Measurements from ENCODE around the gene CSRP1. TPM values are rescaled to one million over a fixed set of nuclear protein-coding genes. Genes with fewer than 3 reads are reported as not detected.

Gene CSRP1
- total RNA-seq, 1 experiment from 2014 or later: 94.4 TPM

- Histone ChIP-seq H3K27me3 (ENCODE audit: control insufficient read depth, insufficient read depth, low read length) (no peaks in the 10 kb centered on the region), H3K4me3 (ENCODE audit: low read depth in 2 of 2, low read length in 2 of 2) (no peak overlapping the region), H3K27ac (ENCODE audit: low read length) (no peak overlapping the region), H3K4me1 (ENCODE audit: control insufficient read depth, insufficient read depth, low read length) (peaks cover 26% of the 10 kb centered on the region), H3K36me3 (ENCODE audit: control insufficient read depth, insufficient read depth, low read length) (no peaks in the 10 kb centered on the region), H3K9me3 (ENCODE audit: control insufficient read depth, insufficient read depth, low read depth, low read length) (no peaks in the 10 kb centered on the region)
- ATAC-seq: no peak
- ChIA-PET POLR2A (no interaction called here), CTCF (no interaction called here)
- intact Hi-C loops (cut with micrococcal nuclease; ENCODE audit: unreplicated experiment) (no loop called here), in situ Hi-C loops (cut with HindIII; ENCODE audit: low pct_unique_long_range_greater_than_20kb, low sequenced_read_pairs) (no loop called here)
- BruUV-seq (replicated peaks): no TSS peak
- TF ChIP-seq CTCF (IDR thresholded peaks at IDR 0.05): no peak
- TF ChIP-seq REST (IDR thresholded peaks at IDR 0.05; ENCODE audit: insufficient read depth in 1 of 2, low read depth in 2 of 2, low read length in 1 of 2): no peak
- no peak for TF ChIP-seq SIN3A (IDR thresholded peaks at IDR 0.05; ENCODE audit: borderline replicate concordance, insufficient read depth, low read depth, low read length)
- no peak for TF ChIP-seq TCF7L2 (IDR thresholded peaks at IDR 0.05; ENCODE audit: low read depth, low read length)
- no peak for TF ChIP-seq POLR2AphosphoS5 (IDR thresholded peaks at IDR 0.05; ENCODE audit: low read depth, low read length)
- no peak for DNase-seq (ENCODE audit: low read depth, low spot score)
These were observed 54.1 kb downstream of the CSRP1 start for GRCh38 chr1:201452866-201453265.

GRCh38 chr1:201450721-201451291, 56.1 kb downstream of the CSRP1 start:
- no peak for TF ChIP-seq POLR2AphosphoS5 (IDR thresholded peaks at IDR 0.05; ENCODE audit: low read depth, low read length)
- no peak for TF ChIP-seq SIN3A (IDR thresholded peaks at IDR 0.05; ENCODE audit: borderline replicate concordance, insufficient read depth, low read depth, low read length)
- no peak for TF ChIP-seq CTCF (IDR thresholded peaks at IDR 0.05)
- no peak for TF ChIP-seq TCF7L2 (IDR thresholded peaks at IDR 0.05; ENCODE audit: low read depth, low read length)
- TF ChIP-seq REST (IDR thresholded peaks at IDR 0.05; ENCODE audit: insufficient read depth in 1 of 2, low read depth in 2 of 2, low read length in 1 of 2): no peak
- Histone ChIP-seq H3K9me3 (ENCODE audit: control insufficient read depth, insufficient read depth, low read depth, low read length) (no peaks in the 10 kb centered on the region), H3K4me3 (ENCODE audit: low read depth in 2 of 2, low read length in 2 of 2) (no peak overlapping the region), H3K4me1 (ENCODE audit: control insufficient read depth, insufficient read depth, low read length) (peaks cover 8% of the 10 kb centered on the region), H3K36me3 (ENCODE audit: control insufficient read depth, insufficient read depth, low read length) (no peaks in the 10 kb centered on the region), H3K27ac (ENCODE audit: low read length) (no peak overlapping the region), H3K27me3 (ENCODE audit: control insufficient read depth, insufficient read depth, low read length) (no peaks in the 10 kb centered on the region)
- POLR2A ChIA-PET: no interaction called here
- in situ Hi-C loops (cut with HindIII; ENCODE audit: low pct_unique_long_range_greater_than_20kb, low sequenced_read_pairs): no loop called here
- ATAC-seq (no peak), DNase-seq (ENCODE audit: low read depth, low spot score) (no peak)
- CTCF ChIA-PET: no interaction called here
- intact Hi-C loops (cut with micrococcal nuclease; ENCODE audit: unreplicated experiment): no loop called here
- BruUV-seq (replicated peaks): no TSS peak

All from Panc1 (cell line).